GM19193 (cell line): ENCODE measurements around the gene SH2D4B.

Source experiments
- POLR2A ChIP-seq: IDR thresholded peaks from 4 replicates; pipeline ENCODE4 v1.6.1; 2011; ENCODE audit not compliant: insufficient read depth, insufficient read length; ENCODE audit errors: extremely low read depth

Gene SH2D4B

DNA sequence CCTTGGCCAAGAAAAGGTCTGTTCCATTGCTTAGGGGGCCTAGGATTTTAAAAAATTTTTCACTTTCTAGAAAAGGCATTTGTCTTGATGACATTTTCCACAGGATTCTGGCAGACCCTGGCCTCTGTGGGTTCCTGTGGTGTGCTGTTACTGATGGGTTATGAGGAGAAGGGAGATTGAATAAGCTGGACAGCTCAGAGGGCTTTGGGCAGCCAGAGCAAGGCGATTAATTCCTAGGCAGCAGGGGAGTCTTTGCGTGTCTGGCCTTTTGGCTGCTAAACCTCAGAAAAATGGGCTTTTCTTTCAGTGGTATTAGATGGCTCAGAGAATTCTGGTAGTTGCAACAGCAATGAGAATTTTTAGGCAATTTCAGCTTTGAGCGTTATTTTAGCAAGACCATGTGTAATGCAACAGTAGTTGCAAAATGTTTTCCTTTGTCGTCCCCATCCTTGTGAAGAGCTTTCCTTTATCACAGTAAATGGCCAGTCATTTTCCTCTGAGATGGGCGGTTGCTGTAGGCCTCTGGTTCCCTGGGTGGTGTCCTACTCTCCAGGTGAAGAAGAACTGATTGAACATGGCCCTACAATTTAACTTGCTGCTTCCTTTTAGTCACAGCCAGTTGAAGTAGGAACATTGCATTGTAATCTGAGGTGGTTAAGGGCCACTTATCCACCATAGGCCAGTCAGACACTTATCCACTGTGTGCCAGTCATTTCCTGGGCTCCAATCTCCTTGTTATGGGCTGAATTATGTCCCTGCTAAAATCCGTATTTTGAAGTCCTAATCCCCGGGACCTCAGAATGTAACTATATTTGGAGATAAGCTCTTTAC, 43.2 kb downstream of the SH2D4B start:
- no peak for TF ChIP-seq POLR2A

DNA sequence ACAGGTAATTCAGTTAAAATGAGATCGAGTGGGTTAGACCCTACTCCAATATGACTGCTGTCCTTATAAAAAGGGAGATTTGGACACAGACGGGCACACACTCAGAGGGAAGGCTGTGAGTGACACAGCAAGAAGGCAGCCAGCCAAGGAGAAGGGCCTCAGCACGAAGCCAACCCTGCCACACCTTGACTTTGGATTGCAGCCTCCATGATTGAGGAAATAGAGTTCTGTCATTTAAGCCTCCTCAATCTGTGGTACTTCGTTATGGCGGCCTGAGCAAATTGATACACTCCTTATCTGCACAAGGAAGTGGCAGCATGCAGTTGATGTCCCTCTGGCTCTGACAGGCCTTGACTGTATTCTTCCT, 43.8 kb downstream of the SH2D4B start:
- TF ChIP-seq POLR2A, result no peak

DNA sequence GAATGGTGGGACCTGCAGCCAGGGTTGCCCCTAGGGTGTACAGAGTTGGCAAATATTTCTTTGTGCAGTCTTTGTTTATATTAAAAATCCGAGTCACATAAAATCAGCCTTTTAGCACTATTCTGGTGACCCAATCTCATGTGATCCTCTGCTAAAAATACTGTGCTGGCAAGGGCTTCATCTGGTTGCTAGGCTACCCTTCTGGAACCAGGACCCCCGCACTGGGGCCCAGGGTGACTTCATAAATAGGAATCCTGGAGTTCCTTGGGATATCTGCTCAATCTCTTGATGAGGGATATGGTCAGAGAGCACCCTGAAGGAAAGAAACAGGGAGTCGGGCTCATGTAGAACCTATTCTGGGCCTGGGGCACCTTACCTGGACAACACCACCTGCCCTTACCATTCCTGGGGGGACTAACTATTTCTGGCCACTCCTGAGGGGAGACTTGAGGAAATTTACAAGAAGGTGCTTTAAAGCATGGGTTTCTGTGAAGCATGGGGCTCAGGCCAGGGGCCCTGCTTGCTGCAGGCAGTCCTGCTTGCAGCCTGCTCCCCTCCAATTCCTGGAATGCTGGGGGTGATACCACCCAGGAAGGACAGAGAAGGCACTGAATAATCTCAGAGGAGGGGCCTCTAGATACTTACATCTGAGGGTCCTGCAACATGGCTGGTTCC, 44.7 kb downstream of the SH2D4B start:
- no peak for TF ChIP-seq POLR2A

DNA sequence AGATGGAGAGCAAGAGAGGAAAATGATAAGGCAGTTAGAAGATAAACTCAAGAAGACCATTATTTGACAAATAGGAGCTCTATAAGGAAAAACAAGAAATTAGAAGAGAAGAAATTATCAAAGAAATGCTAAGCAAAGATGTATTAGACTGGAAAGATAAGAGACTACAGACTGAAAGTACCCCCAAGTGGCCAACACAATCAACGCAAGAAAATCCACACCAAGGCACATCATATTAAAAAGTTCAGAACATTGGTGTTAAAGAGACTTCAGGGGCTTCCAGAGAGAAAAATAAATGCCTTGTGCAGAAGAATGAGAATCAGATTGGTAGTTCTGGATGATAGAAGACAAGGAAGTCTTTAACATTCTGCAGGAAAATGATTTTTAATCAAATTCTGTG, 46.0 kb downstream of the SH2D4B start:
- TF ChIP-seq POLR2A, result no peak

DNA sequence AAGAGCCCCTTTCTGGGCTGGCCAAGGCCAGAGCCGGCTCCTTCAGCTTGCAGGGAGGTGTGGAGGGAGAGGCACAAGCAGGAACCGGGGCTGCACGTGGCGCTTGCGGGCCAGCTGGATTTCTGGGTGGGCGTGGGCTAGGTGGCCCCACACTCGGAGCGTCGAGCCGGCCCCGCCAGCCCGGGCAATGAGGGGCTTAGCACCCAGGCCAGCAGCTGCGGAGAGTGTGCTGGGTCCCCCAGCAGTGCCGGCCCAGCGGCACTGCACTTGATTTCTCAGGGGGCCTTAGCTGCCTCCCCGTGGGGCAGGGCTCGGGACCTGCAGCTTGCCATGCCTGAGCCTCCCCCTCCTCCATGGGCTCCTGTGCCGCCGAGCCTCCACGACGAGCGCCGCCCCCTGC, 48.1 kb downstream of the SH2D4B start:
- no peak for TF ChIP-seq POLR2A

DNA sequence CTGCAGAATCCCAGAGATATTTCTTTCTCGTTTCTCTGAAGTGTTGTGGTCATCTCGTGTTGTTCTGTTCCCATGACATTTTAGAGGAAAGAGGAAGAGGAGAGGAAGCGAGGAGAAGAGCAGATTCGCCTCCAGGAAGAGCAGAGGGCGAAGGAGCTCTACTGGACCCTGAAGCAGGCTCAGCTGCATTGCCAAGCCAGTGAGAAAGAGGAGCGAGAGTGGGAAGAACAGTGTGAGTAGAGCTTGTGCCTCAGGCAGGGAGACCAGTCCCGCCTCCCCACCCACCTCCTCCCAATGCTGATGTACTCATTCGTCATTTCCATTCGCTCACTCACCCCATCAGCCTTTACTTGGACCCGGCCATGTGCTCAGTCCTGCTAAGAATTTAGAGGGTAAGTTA, 50.8 kb downstream of the SH2D4B start:
- no peak for TF ChIP-seq POLR2A

DNA sequence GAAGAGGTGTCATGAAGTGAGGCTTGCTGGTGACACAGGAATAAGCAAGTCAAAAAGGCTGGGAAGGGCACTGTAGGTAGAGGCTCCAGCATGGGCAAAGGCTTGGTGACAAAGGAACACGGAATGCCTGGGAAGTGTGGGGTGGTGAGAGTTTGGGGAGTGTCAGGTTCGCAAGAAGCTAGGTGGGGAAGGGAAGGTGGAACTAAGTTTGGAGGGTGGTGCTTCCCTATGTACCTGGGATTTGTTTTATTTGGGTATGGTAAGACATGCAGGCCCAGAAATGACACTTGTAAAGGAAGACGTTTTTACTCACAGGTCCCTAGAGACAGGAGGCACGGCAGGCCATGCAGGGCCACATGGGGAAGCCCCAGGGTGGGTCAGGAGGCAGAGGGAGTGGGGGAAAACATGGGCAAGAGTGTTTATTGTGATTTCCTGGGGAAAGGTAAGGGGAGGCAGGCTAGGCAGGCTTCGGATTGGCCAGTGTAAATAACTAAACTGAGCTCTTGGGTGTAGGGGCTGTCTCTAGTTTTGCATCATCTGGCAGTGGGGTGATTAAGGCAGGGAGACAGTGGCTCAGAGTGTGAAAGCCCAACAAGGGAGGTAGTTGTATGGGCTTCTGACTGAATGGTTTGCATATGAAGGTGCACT, 52.1 kb downstream of the SH2D4B start:
- TF ChIP-seq POLR2A, result no peak

DNA sequence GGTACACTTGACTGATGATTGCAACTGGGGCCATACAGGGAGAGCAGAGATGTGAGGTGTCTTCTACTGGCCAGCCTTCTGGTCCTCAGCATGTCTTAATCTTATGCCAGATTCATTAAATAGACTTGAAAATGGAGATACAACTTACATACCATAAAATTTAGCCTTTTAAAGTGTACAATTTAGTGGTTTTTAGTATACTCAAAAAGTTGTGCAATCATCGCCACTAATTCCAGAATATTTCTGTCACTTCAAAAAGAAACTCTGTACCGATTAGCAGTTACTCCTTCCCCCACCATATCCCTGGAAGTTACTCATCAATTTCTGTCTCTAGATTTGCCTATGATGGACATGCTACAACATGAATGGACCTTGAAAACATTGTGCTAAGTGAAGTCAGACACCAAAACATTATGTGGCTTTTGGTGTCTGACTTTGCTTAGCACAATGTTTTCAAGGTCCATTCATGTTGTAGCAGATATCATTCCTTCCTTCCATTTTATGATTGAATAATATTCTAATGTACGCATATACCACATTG, 53.0 kb downstream of the SH2D4B start:
- TF ChIP-seq POLR2A, result no peak

DNA sequence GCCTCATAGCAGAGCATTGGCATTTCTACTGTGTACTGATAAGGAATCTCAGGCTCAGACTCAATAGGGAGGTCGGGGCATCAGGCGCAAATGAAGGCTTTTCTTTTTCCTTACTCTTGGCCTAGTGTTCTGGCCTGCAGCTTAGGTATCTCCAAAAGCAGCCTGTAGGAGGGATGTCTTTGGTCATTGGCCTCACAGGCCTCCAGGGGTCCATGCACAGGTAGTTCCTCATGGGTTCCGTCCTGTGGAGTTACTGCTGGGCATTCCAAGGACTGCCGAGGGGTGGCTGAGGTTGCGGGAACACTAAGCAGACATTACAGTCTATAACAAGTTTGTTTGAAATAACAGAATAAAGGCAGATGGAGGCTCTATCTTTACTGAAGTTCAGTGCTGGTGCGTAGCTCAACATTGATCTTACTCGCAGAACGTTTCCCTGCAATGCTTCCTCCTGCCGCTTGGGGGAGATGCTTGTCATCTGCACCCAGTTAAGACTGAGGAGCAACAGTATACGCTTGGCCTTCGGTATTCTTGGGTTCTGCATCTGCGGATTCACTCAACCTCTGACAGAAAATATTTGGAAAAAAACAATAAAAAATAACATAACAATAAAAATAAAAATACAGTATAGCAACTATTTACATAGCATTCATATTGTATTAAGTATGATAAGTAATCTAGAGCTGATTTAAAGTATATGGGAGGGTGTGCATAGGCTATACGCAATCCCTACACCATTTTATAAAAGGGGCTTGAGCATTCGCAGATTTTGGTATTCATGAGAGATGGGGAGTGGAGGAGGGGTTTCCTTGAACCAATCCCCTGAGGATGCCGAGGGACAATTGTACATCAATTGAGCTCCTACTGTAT, 58.9 kb downstream of the SH2D4B start:
- TF ChIP-seq POLR2A, result no peak

DNA sequence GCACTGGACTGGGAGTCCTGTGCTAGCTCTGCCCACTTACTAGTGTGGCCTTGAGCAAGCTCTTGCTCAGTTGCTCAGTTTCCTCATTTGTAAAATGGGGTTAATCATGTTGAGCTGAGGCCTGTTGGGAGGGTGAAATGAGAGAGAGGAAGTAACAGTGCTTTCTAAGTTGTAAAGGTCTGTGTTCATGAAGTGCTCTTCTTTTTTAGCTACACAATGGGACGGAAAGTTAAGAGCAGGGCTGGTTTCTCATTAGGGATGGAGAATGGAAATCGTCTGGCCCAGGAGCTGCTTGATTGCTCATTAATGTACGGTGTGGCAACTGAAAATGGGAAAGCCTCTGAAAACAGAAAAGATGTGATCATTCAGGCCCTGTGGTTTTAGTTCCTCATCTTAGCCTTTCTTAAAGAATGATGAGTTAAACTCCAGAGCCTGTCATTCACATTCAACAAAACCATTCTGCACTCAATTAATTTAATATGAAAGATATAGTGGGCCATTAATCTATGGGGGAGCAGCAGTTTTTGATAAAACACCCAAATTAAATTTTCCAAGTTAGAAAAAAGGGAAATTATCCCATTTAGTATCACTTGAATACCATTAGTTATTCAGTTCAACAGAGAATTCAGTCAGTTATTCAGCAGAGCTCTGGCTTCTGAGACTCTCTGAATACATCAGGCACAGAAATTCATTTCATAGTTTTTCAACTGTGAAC, 60.5 kb downstream of the SH2D4B start:
- TF ChIP-seq POLR2A, result no peak

DNA sequence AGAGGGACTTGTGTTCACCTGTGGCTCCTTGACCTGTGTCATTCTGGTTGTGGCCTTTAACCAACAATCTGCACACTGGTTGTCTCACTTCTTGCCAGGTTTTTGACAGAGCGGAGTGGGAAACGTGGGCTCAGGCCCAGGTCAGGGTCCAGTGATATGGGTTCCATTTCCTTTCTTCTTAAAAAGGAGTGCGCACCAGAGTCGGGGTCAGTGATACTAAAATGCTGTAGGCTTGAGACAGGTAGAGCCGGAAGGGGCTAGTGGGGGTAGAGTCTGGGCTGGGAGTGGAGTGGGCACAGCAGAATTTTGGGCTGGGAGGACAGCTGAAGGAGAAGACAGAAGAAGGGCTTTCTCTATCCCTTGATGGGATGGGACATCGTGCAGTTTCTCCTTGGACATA, 61.2 kb downstream of the SH2D4B start:
- no peak for TF ChIP-seq POLR2A

DNA sequence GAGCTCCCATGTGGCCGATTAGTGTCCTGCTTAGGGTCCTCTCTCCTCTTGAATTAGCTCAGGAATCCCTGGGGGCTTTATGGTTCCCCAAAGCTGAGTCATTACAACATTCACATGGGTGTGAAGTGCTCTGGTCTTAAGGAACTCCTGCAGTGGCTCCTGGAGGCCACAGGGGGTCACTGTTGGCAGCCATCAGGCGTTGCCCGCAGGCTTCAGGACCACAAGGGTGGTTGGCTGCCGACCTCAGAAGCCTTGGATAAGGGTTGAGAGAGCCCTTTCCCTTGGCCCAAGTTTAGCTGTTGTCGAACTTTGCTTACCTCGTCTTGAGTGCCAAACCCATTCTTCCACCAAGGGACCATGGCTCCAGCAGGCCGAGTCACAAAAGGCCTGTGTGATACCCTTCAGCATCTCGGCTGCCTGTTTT, 61.7 kb downstream of the SH2D4B start:
- no peak for TF ChIP-seq POLR2A

DNA sequence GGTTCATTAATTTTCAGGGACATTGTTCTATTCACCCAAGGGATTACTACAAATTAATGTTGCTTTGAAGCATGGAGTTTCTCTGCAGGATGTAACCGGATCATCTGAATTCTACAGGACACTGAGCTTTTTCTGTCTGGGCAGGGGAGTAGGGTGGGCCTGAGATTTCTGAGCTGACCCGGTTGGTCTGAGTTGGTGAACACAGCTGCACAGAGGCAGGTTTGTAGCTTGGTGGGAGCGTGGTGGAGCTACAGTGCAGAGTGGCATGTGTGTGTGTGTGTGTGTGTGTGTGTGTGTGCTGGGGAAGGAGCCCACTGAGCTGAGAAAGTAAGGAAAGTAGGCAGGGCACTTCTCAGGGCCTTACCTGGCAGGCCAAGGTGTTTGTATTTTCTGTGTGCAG, 62.6 kb downstream of the SH2D4B start:
- TF ChIP-seq POLR2A, result no peak

DNA sequence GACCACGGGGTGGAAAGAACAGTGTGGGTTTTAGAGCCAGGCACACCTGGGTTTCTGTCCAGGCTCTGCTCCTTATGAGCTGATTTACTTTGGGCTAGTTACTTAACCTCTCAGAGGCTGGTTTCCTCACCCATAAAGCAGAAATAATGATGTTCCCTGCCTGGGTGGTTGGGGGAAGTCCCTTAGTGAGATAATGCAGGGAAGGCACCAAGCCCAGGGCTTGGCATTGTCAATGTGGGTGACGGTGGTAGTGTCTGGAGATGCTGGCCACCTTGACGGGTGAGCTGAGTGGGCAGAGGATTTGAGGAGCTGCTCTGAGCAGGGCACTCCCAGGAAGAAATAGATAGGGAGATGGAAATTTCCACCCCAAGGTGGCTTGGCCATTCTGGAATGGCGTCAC, 65.2 kb downstream of the SH2D4B start:
- TF ChIP-seq POLR2A, result no peak
